Activated T-cell treated with anti-CD3 and anti-CD28 coated beads, Interleukin-2, amount 50 U/mL, for 4 hours (primary cell): ENCODE data around the gene AFF2. TPM values are rescaled to one million over a fixed set of nuclear protein-coding genes. Genes with fewer than 3 reads are reported as not detected.

Source experiments
- ATAC-seq, 2 donors: fragments of 200-7000 bp; cut with Tn5 transposase; one replicate each; pipeline ENCODE4 v1.10.0; 2021
- DNase-seq: peaks from one replicate; pipeline ENCODE4 v3.0.0-alpha.2; 2020
- H3K27me3 Mint-ChIP-seq: one replicate; pipeline ENCODE4 v1.8.0; 2021; ENCODE audit warnings: low read depth, mixed read lengths
- H3K36me3 Mint-ChIP-seq: one replicate; pipeline ENCODE4 v1.8.0; 2022; ENCODE audit warnings: mixed read lengths; ENCODE audit not compliant: insufficient read depth
- H3K4me1 Mint-ChIP-seq: one replicate; pipeline ENCODE4 v1.8.0; 2021; ENCODE audit warnings: low read depth, mixed read lengths
- H3K4me3 Mint-ChIP-seq: one replicate; pipeline ENCODE4 v1.8.0; 2021; ENCODE audit warnings: mild to moderate bottlenecking, moderate library complexity, mixed read lengths
- H3K9me3 Mint-ChIP-seq: one replicate; pipeline ENCODE4 v1.8.0; 2021; ENCODE audit warnings: mixed read lengths
- total RNA-seq, 3 donors: library from RNA; stranded (reverse); gene quantifications; one replicate each; pipeline ENCODE4 v1.2.1, GENCODE V29; 2021

AFF2 gene
- total RNA-seq, 3 donors from 2014 or later: 4.9 to 7.0 (median 5.8) TPM

DNA sequence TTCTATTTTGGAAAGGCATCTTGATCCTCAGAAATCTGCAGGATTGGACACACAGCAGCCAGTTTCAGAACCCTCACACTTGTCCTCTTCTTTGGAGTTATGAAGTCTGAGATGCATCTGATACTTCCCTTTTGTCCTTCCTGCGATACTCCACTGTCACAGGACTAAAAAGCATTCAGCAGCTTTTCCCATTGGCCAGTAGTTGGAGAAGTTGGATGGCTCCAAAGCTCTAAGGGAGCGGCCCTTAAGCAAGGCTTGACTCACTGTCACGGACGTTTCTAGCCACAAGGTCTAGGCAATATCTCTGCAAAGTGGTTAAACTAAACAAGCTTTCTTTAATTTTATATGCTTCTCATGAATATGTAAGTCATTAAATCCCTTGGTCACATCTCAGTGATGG lies 417.0 kb downstream of the AFF2 start:
- no peak overlapping the region for H3K4me3 Mint-ChIP-seq
- no peaks in the 10 kb centered on the region for H3K9me3 Mint-ChIP-seq
- no peaks in the 10 kb centered on the region for H3K36me3 Mint-ChIP-seq
- no peaks in the 10 kb centered on the region for H3K4me1 Mint-ChIP-seq
- DNase-seq (no peak), ATAC-seq (no peak)
- no peaks in the 10 kb centered on the region for H3K27me3 Mint-ChIP-seq

GRCh38 chrX:148923631-148924030 lies 423.2 kb downstream of the AFF2 start:
- H3K36me3 Mint-ChIP-seq: no peaks in the 10 kb centered on the region

GRCh38 chrX:148926371-148926770 lies 426.0 kb downstream of the AFF2 start:
- no peak overlapping the region for H3K4me3 Mint-ChIP-seq
- no peaks in the 10 kb centered on the region for H3K4me1 Mint-ChIP-seq
- no peaks in the 10 kb centered on the region for H3K9me3 Mint-ChIP-seq
- DNase-seq (no peak), ATAC-seq (no peak)
- no peaks in the 10 kb centered on the region for H3K27me3 Mint-ChIP-seq
- H3K36me3 Mint-ChIP-seq: no peaks in the 10 kb centered on the region

More at GRCh38 chrX:148923631-148924030, 423.2 kb downstream of the AFF2 start:
- ATAC-seq (no peak), DNase-seq (no peak)
- Mint-ChIP-seq H3K4me3 (no peak overlapping the region), H3K4me1 (no peaks in the 10 kb centered on the region), H3K27me3 (no peaks in the 10 kb centered on the region), H3K9me3 (no peaks in the 10 kb centered on the region)

DNA sequence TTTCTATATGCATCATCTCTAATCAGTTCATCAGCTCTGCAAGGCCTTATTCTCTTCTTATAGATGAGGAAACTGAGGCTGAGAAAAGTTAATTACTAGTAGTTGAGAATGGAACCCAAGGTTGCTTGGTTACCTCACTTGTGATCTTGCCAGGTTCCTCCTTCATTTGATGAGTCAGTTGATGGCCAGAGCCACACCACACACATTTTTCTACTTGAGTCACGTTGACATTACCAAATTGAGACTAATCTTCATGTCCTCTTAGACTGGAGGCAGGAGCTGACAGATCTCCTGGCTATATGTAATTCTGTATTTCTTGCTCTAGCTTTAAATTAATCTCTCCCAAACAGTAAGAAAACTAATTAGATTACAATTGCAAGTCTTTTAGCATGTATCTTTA lies 428.4 kb downstream of the AFF2 start:
- no peak overlapping the region for H3K4me3 Mint-ChIP-seq
- no peaks in the 10 kb centered on the region for H3K27me3 Mint-ChIP-seq
- ATAC-seq: no peak
- no peaks in the 10 kb centered on the region for H3K9me3 Mint-ChIP-seq
- H3K36me3 Mint-ChIP-seq: no peaks in the 10 kb centered on the region
- no peak for DNase-seq
- H3K4me1 Mint-ChIP-seq: no peaks in the 10 kb centered on the region

DNA sequence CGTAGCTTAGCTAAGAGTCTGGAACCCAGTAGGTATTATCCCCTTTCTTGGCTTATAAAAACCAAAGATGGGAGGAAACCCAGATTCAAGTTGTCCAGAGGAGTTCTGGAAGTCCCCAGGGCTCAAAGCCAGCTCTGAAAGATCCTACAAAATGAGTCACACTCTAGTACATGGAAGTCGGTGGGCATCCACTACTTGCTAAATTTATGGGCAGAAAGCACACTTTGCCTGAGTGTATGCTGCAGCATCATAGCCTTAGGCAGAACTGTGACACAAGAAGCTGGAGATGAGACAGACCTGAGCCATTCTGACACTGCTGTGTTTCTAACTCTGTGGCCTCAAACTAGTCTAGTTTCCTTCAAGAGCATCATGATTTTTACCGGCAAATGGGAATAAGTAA lies 429.3 kb downstream of the AFF2 start:
- H3K9me3 Mint-ChIP-seq: no peaks in the 10 kb centered on the region
- DNase-seq (no peak), ATAC-seq (no peak)
- H3K27me3 Mint-ChIP-seq: no peaks in the 10 kb centered on the region
- H3K4me1 Mint-ChIP-seq: no peaks in the 10 kb centered on the region
- no peak overlapping the region for H3K4me3 Mint-ChIP-seq
- H3K36me3 Mint-ChIP-seq: no peaks in the 10 kb centered on the region

DNA sequence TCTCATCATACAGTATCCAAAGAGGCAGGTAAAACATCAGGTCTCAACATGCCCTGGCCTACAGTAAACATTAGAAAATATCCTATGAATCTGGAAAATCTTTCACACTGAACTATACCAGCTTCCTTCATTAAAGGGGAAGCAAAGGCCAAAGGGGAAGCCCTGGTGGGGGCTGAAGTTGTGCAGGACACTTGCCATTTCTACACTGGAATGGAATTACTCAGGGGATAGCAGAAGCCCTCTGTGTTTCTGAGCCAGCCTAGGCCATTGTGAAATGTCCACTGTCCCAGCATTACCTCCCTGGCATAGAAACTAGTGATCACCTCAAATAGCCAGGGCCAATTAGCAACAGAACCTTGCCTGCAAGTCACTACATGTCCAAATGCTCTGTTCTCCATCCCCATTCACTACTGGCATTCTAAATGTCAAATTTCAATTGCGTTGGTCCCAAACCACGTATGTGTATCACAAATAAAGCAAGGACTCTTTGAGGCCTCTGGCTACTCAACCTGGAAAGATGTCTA lies 429.9 kb downstream of the AFF2 start:
- Mint-ChIP-seq H3K4me1 (no peaks in the 10 kb centered on the region), H3K36me3 (no peaks in the 10 kb centered on the region), H3K27me3 (no peaks in the 10 kb centered on the region), H3K4me3 (no peak overlapping the region), H3K9me3 (no peaks in the 10 kb centered on the region)
- ATAC-seq: no peak
- DNase-seq: no peak

DNA sequence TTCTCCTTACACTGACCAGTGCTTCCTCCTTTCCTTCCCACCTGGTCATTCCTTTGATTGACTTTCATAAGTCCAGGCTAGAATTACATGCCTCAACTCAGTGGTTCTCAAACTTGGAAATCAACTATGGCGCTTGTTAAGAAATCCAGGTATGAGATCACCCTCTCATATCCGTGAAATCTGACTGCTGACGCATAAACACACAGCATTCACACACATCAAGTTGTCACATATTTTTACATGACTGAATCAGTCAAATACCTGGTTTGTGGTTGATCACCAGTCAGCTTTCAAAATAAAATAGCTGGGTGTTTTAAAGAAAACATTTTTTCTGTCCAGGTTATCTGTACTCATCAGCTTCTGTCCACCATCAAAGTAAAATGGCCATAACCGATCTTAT lies 433.5 kb downstream of the AFF2 start:
- no peak for ATAC-seq
- Mint-ChIP-seq H3K4me1 (no peaks in the 10 kb centered on the region), H3K4me3 (no peak overlapping the region), H3K27me3 (no peaks in the 10 kb centered on the region), H3K9me3 (no peaks in the 10 kb centered on the region), H3K36me3 (no peaks in the 10 kb centered on the region)
- no peak for DNase-seq

GRCh38 chrX:148938348-148938747 lies 437.9 kb downstream of the AFF2 start:
- Mint-ChIP-seq H3K9me3 (no peaks in the 10 kb centered on the region), H3K36me3 (no peaks in the 10 kb centered on the region), H3K4me3 (no peak overlapping the region), H3K4me1 (no peaks in the 10 kb centered on the region), H3K27me3 (no peaks in the 10 kb centered on the region)
- no peak for DNase-seq
- ATAC-seq: no peak

DNA sequence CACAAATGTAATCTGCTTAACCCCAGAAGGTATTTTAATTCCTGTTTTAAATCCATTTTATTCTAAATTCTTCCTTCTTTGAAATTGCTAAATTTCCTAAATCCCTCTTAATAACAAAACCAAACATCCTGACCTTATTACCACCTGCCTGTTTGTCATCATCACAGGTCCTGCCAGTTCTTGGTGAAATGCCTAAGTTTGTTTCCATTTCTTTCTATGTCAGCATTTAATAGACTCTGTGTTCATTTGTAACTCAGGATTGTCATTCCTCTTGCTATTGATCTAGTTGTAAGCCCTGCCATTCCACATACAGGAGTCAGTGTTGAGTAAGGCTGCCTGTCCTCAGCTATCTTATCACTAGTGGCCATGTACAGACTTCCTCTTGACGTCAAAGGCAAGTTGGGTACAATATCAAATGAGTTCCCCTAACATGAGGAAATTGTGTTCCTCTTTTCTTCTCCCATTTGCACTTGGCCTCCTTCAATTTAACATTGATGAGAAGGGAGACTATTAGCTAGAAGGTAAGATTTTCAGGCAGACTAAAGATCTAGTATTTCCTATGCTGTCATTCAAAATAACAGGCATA lies 440.1 kb downstream of the AFF2 start:
- DNase-seq: no peak
- Mint-ChIP-seq H3K27me3 (no peaks in the 10 kb centered on the region), H3K4me1 (no peaks in the 10 kb centered on the region), H3K9me3 (no peaks in the 10 kb centered on the region), H3K36me3 (no peaks in the 10 kb centered on the region), H3K4me3 (no peak overlapping the region)
- no peak for ATAC-seq

DNA sequence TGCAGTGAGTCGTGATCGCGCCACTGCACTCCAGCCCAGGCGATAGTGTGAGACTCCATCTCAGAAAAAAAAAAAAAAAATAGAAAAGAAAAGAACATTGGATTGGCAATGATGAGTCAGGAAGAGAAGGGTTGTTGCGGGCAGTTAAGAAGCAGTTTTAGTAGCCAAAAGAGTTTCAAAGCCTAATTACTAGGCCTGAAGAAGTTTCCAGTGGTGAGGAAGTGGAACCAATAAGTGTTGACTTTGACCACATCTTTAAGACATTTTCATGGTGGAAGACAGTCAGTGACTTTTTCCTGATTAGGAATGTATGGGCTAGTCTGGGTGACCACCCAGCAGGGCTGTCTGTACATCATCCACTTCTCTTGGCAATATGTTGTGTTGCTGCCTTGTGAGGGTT lies 442.3 kb downstream of the AFF2 start:
- Mint-ChIP-seq H3K36me3 (no peaks in the 10 kb centered on the region), H3K4me1 (no peaks in the 10 kb centered on the region), H3K9me3 (no peaks in the 10 kb centered on the region), H3K4me3 (no peak overlapping the region), H3K27me3 (no peaks in the 10 kb centered on the region)
- DNase-seq (no peak), ATAC-seq (no peak)

DNA sequence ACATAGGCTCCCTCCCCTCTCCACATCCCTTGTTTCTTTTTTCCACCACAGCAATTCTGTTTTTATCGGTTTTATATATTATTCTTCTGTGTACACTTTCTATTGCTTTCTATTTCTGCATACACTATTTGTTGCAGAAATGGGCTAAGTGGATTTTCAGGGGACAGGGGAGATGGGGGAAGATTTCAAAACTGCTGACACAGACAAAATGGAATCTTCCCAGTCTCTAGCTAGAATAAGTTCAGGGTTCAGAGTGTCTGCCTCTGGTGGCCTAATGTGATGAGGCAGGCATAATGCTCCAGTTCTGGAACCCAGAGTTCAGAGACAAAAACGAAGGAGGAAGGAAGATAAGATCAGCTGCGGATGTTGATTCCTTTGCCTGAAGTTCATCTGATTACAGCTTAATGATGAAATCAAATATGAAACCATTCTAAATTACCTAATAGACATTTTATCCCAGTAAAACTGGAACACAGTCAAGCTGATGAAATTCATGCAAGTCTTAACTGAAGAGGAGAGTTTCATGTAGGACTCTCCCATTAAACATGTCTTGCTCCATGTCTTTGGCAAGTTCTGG lies 447.1 kb downstream of the AFF2 start:
- Mint-ChIP-seq H3K4me1 (no peaks in the 10 kb centered on the region), H3K9me3 (no peaks in the 10 kb centered on the region), H3K36me3 (no peaks in the 10 kb centered on the region), H3K27me3 (no peaks in the 10 kb centered on the region), H3K4me3 (no peak overlapping the region)
- ATAC-seq (no peak), DNase-seq (no peak)

DNA sequence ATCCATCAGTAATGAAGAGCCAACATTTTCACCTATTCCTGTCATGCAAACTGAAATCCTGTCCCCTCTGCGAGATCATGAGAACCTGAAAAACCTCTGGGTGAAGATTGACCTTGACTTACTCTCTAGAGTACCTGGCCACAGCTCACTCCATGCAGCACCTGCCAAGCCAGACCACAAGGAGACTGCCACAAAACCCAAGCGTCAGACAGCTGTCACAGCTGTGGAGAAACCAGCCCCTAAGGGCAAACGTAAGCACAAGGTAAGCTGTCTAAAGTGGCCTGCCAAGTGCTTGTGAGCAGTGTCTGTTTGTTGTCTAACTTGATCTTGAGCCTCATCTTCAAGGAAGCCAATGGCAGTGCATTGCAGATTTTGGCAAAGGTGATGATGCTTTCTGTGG lies 455.9 kb downstream of the AFF2 start:
- H3K9me3 Mint-ChIP-seq: no peaks in the 10 kb centered on the region
- no peak overlapping the region for H3K4me3 Mint-ChIP-seq
- no peak for DNase-seq
- no peaks in the 10 kb centered on the region for H3K4me1 Mint-ChIP-seq
- no peaks in the 10 kb centered on the region for H3K27me3 Mint-ChIP-seq
- no peaks in the 10 kb centered on the region for H3K36me3 Mint-ChIP-seq
- ATAC-seq: no peak

GRCh38 chrX:148958901-148959300 lies 458.5 kb downstream of the AFF2 start:
- ATAC-seq (no peak), DNase-seq (no peak)
- no peak overlapping the region for H3K4me3 Mint-ChIP-seq
- H3K36me3 Mint-ChIP-seq: no peaks in the 10 kb centered on the region
- no peaks in the 10 kb centered on the region for H3K9me3 Mint-ChIP-seq
- no peaks in the 10 kb centered on the region for H3K4me1 Mint-ChIP-seq
- H3K27me3 Mint-ChIP-seq: no peaks in the 10 kb centered on the region

- ATAC-seq: no peak
- Mint-ChIP-seq H3K36me3 (no peaks in the 10 kb centered on the region), H3K27me3 (no peaks in the 10 kb centered on the region), H3K4me1 (no peaks in the 10 kb centered on the region), H3K4me3 (no peak overlapping the region), H3K9me3 (no peaks in the 10 kb centered on the region)
- no peak for DNase-seq
Measured at GRCh38 chrX:148960060-148960459, 459.6 kb downstream of the AFF2 start.

GRCh38 chrX:148961985-148962384 lies 461.6 kb downstream of the AFF2 start:
- Mint-ChIP-seq H3K4me1 (no peaks in the 10 kb centered on the region), H3K4me3 (no peak overlapping the region), H3K36me3 (no peaks in the 10 kb centered on the region), H3K27me3 (no peaks in the 10 kb centered on the region), H3K9me3 (no peaks in the 10 kb centered on the region)
- DNase-seq (no peak), ATAC-seq (no peak)
